Fibroblast of mammary gland (primary cell): ENCODE results near the gene SEC62.

Source experiments
- DNase-seq: peaks from one replicate; pipeline ENCODE4 v3.0.0-alpha.2; 2010; ENCODE audit warnings: low read depth
- H3K4me3 ChIP-seq: 2 replicates; pipeline ENCODE4 v1.5.1; 2011; ENCODE audit warnings: low read depth, mild to moderate bottlenecking, low read length, moderate library complexity; ENCODE audit not compliant: control insufficient read depth
- CTCF ChIP-seq: conservative IDR thresholded peaks from 2 replicates; pipeline ENCODE4 v1.5.1; 2011; ENCODE audit warnings: low read depth, low read length, inconsistent platforms; ENCODE audit not compliant: control insufficient read depth, insufficient read depth

The SEC62 gene

DNA sequence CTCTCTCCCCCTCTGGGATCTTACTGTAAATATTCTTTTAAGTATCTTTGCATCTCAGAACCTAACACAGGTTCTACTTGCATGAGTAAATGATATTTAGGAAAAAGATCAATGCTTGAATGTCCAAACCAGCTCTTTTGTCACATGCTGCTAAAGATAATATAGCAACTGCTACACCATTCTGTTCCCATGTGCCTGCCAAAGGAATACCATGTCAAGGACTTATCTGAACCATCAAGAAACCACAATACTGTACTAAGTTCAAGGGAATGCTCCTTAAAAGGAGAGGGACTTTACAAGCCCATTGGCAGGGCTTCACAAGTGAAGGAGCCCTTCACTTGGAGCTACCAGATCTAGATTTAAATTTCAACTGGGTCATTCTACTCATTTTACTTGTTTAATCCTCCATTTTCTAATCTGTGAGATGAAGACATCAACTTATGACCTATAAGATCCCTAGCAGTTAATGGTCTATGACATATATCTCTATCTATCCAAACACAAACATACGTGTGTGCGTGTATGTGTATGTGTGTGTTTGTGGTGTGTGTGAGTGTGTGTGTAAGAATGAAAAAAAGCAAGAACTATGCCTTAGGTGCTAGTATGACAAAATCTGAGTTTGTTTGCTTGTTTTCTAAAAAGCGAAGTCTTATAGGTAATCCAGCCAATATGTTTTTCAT is 13.0 kb upstream of the SEC62 start:
- DNase-seq, result no peak
- no peak for TF ChIP-seq CTCF
- H3K4me3 ChIP-seq, result no peak overlapping the region

GRCh38 chr3:169954142-169954756 is 12.4 kb upstream of the SEC62 start:
- no peak for DNase-seq
- no peak overlapping the region for H3K4me3 ChIP-seq

GRCh38 chr3:169955406-169955805 is 11.2 kb upstream of the SEC62 start:
- H3K4me3 ChIP-seq, result no peak overlapping the region
- DNase-seq, result no peak
- no peak for TF ChIP-seq CTCF

More at GRCh38 chr3:169954142-169954756, 12.4 kb upstream of the SEC62 start:
- no peak for TF ChIP-seq CTCF

GRCh38 chr3:169964176-169964575 is 2.4 kb upstream of the SEC62 start:
- DNase-seq, result peak; percentile 8

DNA sequence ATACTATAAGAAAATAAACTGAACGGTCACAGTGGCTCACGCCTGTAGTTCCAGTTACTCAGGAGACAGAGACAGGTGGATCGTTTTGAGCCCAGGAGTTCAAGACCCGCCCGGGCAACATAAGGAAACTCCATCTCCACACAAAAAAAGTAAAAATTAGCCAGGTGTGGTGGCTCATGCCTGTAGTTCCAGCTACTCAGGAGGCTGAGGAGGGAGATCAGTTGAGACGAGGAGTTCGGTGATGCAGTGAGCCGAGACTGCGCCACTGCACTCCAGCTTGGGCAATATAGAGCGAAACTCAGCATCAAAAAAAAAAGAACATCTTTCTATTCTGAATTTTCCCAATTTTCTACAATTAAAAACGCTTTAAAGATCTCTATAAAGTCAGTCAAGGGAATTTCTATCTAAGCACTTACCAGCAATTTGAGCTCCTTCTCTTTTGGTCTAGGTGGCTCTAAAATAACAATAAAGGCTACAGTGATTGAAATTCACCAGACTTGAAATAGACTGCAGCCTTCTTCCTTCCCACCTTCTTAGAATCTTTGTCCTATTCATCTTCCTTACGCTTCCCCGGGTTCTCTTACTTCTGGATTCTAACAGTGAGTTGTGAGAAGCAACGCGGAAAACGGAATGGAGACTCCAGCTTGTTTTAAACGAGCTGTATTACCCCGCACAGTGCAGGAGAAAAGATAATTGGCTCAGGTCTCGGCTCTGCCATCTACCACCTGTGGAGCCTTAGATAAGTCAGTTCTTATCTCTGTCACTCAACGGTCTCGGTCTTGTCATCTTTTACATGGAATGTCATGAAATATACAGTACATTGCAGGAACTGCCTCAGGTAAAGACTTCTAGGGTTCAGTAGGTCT is 812 bp upstream of the SEC62 start:
- DNase-seq, result peak; percentile 8
- no peak for TF ChIP-seq CTCF
- peak overlapping the region; percentile 92 for H3K4me3 ChIP-seq

More at GRCh38 chr3:169964176-169964575, 2.4 kb upstream of the SEC62 start:
- TF ChIP-seq CTCF, result no peak
- H3K4me3 ChIP-seq, result no peak overlapping the region

GRCh38 chr3:169966951-169967915 is 626 bp downstream of the SEC62 start:
- H3K4me3 ChIP-seq, result peak overlapping the region; percentile 92
- no peak for TF ChIP-seq CTCF
- DNase-seq, result peak; percentile 67
